HepG2 (cell line): Measurements from ENCODE around the gene CLDND2. TPM values are rescaled to one million over a fixed set of nuclear protein-coding genes. Genes with fewer than 3 reads are reported as not detected.
A peak's percentile ranks its signal among the peaks of the same experiment; 100 is the strongest.

Experiments
- AKAP8 ChIP-seq: sonication (generic); formaldehyde crosslinking; IDR thresholded peaks from 2 replicates; pipeline ENCODE4 v1.5.1; 2020; ENCODE audit warnings: mild to moderate bottlenecking, missing genetic modification reagents
- ARNT2 ChIP-seq: sonication (generic); formaldehyde crosslinking; IDR thresholded peaks from 2 replicates; pipeline ENCODE4 v1.8.0; 2022; ENCODE audit warnings: mild to moderate bottlenecking, low read depth, missing genetic modification reagents, moderate library complexity
- CENPT ChIP-seq: sonication (generic); formaldehyde crosslinking; IDR thresholded peaks from 2 replicates; pipeline ENCODE4 v1.8.0; 2022; ENCODE audit warnings: low read depth, mild to moderate bottlenecking, moderate library complexity, missing genetic modification reagents
- FOSL1 ChIP-seq: sonication (generic); formaldehyde crosslinking; IDR thresholded peaks from 2 replicates; pipeline ENCODE4 v1.9.0; 2021; ENCODE audit warnings: missing genetic modification reagents, borderline replicate concordance
- FOXA1 ChIP-seq, 2 experiments: fragments of 450-650 bp in 1 of 2; sonication (generic) in 1 of 2; formaldehyde crosslinking in 1 of 2; IDR thresholded peaks; 2 replicates each; pipeline versions ENCODE4 v1.4.0 to v1.6.1; 2016 to 2020; ENCODE audit warnings: missing genetic modification reagents in 1 of 2
- FOXK2 ChIP-seq: fragments of 450-650 bp; IDR thresholded peaks from 2 replicates; pipeline ENCODE4 v1.6.1; 2016
- RBM22 ChIP-seq: fragments of 200-400 bp; formaldehyde crosslinking; optimal IDR thresholded peaks from 2 replicates; pipeline ENCODE3; 2017; ENCODE audit warnings: mild to moderate bottlenecking, low read length, moderate library complexity
- RFX5 ChIP-seq: IDR thresholded peaks from 2 replicates; pipeline ENCODE4 v1.6.1; 2011; ENCODE audit warnings: low read depth, low read length, improper control_type of control experiment
- SAP130 ChIP-seq: IDR thresholded peaks from 2 replicates; pipeline ENCODE4 v1.6.1; 2016; ENCODE audit warnings: low read depth
- SNRNP70 ChIP-seq: fragments of 200-400 bp; formaldehyde crosslinking; IDR thresholded peaks from 2 replicates; pipeline ENCODE4 v1.6.1; 2017; ENCODE audit warnings: mild to moderate bottlenecking, low read depth, low read length, moderate library complexity
- TFE3 ChIP-seq: IDR thresholded peaks from 2 replicates; pipeline ENCODE4 v1.6.1; 2016
- ZNF367 ChIP-seq: sonication (generic); formaldehyde crosslinking; IDR thresholded peaks from 2 replicates; pipeline ENCODE4 v1.4.0; 2020; ENCODE audit warnings: missing genetic modification reagents, borderline replicate concordance
- ZNF761 ChIP-seq: sonication (generic); formaldehyde crosslinking; conservative IDR thresholded peaks from 2 replicates; pipeline ENCODE4 v1.4.0; 2020; ENCODE audit warnings: mild to moderate bottlenecking, missing genetic modification reagents
- polyA plus RNA-seq, 8 experiments: library from polyadenylated mRNA; depleted of rRNA in 3 of 8; stranded (reverse) in 7 of 8; unstranded in 1 of 8; fragments of >200 nt; fragmentation: Illumina TruSeq in 4 of 8; extraction: Trizol in 4 of 8; gene quantifications; 2 replicates each; pipeline versions ENCODE4 v1.2.1 to v1.2.3, GENCODE V29; 2011 to 2016; ENCODE audit warnings: low read depth in 4 of 8, missing spikeins in 1 of 8, mixed read lengths in 1 of 8; ENCODE audit not compliant: insufficient read depth in 1 of 8
- total RNA-seq, 5 experiments: library from RNA; depleted of rRNA; stranded (reverse); fragments of >200 nt; fragmentation: Illumina TruSeq; extraction: Trizol; gene quantifications; 2 replicates each; pipeline ENCODE4 v1.2.3, GENCODE V29; 2016; ENCODE audit warnings: low read depth in 1 of 5
- TF ChIP-seq, protein P1 (sequence below): sonication (generic); formaldehyde crosslinking; IDR thresholded peaks from 2 replicates; pipeline ENCODE4 v1.4.0; 2020; ENCODE audit warnings: mild to moderate bottlenecking, missing genetic modification reagents, borderline replicate concordance
- TF ChIP-seq, protein P2 (sequence below): sonication (generic); formaldehyde crosslinking; IDR thresholded peaks from 2 replicates; pipeline ENCODE4 v1.5.1; 2020; ENCODE audit warnings: missing genetic modification reagents, mild to moderate bottlenecking, borderline replicate concordance
- TF ChIP-seq, protein P3 (sequence below): sonication (generic); formaldehyde crosslinking; IDR thresholded peaks from 2 replicates; pipeline ENCODE4 v1.8.1; 2023; ENCODE audit warnings: missing genetic modification reagents, mild to moderate bottlenecking, borderline replicate concordance
- TF ChIP-seq, protein P4 (sequence below): sonication (generic); formaldehyde crosslinking; IDR thresholded peaks from 2 replicates; pipeline ENCODE4 v1.5.0; 2020; ENCODE audit warnings: missing genetic modification reagents
- TF ChIP-seq, protein P5 (sequence below): sonication (generic); formaldehyde crosslinking; IDR thresholded peaks from 2 replicates; pipeline ENCODE4 v1.4.0; 2020; ENCODE audit warnings: missing genetic modification reagents, borderline replicate concordance

CLDND2 gene
- total and polyA plus RNA-seq, 2 of the 13 experiments (the other 11 are each of a cell fraction or from before 2014, with no cell fraction given), result 0.84 to 1.8 TPM

DNA sequence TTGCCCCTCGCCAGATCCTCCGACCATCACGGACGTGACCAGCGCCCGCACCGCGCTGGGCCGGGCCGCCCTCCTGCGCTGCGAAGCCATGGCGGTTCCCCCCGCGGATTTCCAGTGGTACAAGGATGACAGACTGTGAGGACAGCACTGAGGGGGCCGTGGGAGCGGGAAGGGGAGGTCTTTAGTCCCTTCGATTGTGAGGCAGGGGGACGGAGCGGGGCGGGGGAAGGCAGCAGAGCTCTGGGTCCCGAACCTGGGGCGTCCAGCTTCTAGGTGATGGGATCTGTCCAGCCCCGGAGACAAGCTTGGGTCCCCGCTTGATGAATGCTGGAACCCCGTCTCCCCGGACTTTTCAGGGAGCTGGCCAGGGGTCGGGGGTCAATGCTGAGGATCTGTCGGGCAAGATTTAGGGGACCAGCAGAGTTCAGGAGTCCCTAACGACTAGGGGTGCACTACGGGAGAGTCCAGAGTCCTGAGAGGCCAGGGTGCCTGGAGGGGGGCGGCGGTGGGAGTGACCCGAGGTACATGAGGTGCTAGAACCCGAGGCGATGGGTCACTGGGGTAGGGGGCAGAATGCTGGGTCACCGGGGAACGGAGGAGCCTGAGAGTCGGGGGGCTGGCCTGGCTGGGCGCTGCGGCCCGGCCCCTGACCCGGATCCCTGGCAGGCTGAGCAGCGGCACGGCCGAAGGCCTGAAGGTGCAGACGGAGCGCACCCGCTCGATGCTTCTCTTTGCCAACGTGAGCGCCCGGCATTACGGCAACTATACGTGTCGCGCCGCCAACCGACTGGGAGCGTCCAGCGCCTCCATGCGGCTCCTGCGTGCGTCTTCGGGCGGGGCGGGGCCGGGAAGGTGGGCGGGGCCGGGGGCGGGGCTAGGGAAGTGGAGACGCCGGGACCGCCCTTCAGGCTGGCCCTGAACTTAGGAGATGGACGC is 41.5 kb downstream of the CLDND2 start (continued):
- TF ChIP-seq, protein P1, sequence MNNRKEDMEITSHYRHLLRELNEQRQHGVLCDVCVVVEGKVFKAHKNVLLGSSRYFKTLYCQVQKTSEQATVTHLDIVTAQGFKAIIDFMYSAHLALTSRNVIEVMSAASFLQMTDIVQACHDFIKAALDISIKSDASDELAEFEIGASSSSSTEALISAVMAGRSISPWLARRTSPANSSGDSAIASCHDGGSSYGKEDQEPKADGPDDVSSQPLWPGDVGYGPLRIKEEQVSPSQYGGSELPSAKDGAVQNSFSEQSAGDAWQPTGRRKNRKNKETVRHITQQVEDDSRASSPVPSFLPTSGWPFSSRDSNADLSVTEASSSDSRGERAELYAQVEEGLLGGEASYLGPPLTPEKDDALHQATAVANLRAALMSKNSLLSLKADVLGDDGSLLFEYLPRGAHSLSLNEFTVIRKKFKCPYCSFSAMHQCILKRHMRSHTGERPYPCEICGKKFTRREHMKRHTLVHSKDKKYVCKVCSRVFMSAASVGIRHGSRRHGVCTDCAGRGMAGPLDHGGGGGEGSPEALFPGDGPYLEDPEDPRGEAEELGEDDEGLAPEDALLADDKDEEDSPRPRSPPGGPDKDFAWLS (CRISPR knock-in tag), result no peak
- TF ChIP-seq ARNT2 (CRISPR knock-in tag) (0 out of 2 replicates have a peak, but pooled peaks have one; percentile 3), SAP130 (peak; percentile 48; the same call in 1 of the 2 replicates), ZNF367 (no peak), FOSL1 (CRISPR knock-in tag) (no peak), FOXK2 (no peak), FOXA1 (IDR thresholded peaks at IDR 0.05) (no peak), FOXA1 (CRISPR knock-in tag; IDR thresholded peaks at IDR 0.05) (no peak), SNRNP70 (no peak), CENPT (CRISPR knock-in tag) (no peak), RBM22 (peak; percentile 44), ZNF761 (CRISPR knock-in tag) (no peak), AKAP8 (CRISPR knock-in tag) (no peak), RFX5 (no peak), TFE3 (CRISPR knock-in tag) (no peak)
- TF ChIP-seq, protein P2, sequence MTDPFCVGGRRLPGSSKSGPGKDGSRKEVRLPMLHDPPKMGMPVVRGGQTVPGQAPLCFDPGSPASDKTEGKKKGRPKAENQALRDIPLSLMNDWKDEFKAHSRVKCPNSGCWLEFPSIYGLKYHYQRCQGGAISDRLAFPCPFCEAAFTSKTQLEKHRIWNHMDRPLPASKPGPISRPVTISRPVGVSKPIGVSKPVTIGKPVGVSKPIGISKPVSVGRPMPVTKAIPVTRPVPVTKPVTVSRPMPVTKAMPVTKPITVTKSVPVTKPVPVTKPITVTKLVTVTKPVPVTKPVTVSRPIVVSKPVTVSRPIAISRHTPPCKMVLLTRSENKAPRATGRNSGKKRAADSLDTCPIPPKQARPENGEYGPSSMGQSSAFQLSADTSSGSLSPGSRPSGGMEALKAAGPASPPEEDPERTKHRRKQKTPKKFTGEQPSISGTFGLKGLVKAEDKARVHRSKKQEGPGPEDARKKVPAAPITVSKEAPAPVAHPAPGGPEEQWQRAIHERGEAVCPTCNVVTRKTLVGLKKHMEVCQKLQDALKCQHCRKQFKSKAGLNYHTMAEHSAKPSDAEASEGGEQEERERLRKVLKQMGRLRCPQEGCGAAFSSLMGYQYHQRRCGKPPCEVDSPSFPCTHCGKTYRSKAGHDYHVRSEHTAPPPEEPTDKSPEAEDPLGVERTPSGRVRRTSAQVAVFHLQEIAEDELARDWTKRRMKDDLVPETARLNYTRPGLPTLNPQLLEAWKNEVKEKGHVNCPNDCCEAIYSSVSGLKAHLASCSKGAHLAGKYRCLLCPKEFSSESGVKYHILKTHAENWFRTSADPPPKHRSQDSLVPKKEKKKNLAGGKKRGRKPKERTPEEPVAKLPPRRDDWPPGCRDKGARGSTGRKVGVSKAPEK (CRISPR knock-in tag), result no peak
- TF ChIP-seq, protein P3, sequence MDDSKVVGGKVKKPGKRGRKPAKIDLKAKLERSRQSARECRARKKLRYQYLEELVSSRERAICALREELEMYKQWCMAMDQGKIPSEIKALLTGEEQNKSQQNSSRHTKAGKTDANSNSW (CRISPR knock-in tag), result no peak
- TF ChIP-seq, protein P4, sequence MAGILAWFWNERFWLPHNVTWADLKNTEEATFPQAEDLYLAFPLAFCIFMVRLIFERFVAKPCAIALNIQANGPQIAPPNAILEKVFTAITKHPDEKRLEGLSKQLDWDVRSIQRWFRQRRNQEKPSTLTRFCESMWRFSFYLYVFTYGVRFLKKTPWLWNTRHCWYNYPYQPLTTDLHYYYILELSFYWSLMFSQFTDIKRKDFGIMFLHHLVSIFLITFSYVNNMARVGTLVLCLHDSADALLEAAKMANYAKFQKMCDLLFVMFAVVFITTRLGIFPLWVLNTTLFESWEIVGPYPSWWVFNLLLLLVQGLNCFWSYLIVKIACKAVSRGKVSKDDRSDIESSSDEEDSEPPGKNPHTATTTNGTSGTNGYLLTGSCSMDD (CRISPR knock-in tag), result no peak
- TF ChIP-seq, protein P5, sequence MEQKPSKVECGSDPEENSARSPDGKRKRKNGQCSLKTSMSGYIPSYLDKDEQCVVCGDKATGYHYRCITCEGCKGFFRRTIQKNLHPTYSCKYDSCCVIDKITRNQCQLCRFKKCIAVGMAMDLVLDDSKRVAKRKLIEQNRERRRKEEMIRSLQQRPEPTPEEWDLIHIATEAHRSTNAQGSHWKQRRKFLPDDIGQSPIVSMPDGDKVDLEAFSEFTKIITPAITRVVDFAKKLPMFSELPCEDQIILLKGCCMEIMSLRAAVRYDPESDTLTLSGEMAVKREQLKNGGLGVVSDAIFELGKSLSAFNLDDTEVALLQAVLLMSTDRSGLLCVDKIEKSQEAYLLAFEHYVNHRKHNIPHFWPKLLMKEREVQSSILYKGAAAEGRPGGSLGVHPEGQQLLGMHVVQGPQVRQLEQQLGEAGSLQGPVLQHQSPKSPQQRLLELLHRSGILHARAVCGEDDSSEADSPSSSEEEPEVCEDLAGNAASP (CRISPR knock-in tag), result no peak
